Mesothelial cell of epicardium (in vitro differentiated cells): ENCODE data around the gene MEIOC. TPM values are rescaled to one million over a fixed set of nuclear protein-coding genes. Genes with fewer than 3 reads are reported as not detected.
A peak's percentile ranks its signal among the peaks of the same experiment; 100 is the strongest.

Experiments used
- DNase-seq, 2 experiments: peaks; one replicate each; pipeline ENCODE4 v3.0.0; 2021; ENCODE audit warnings: low spot score in 2 of 2; ENCODE audit not compliant: unreplicated experiment in 2 of 2
- H3K27ac Mint-ChIP-seq: 2 replicates; pipeline ENCODE4 v1.8.0; 2021; ENCODE audit warnings: mixed read lengths
- H3K27me3 Mint-ChIP-seq: 2 replicates; pipeline ENCODE4 v1.8.0; 2021; ENCODE audit warnings: low read depth, mixed read lengths
- H3K36me3 Mint-ChIP-seq: 2 replicates; pipeline ENCODE4 v1.8.0; 2021; ENCODE audit warnings: mixed read lengths
- H3K4me1 Mint-ChIP-seq: 2 replicates; pipeline ENCODE4 v1.8.0; 2021; ENCODE audit warnings: mixed read lengths
- H3K4me3 Mint-ChIP-seq: 2 replicates; pipeline ENCODE4 v1.8.0; 2021; ENCODE audit warnings: mild to moderate bottlenecking, moderate library complexity, mixed read lengths
- H3K9me3 Mint-ChIP-seq: 2 replicates; pipeline ENCODE4 v1.8.0; 2021; ENCODE audit warnings: mixed read lengths
- total RNA-seq: library from RNA; stranded (reverse); gene quantifications from 3 replicates; pipeline ENCODE4 v1.2.1, GENCODE V29; 2021
- TF ChIP-seq, protein P1 (sequence below): fragments of 200-600 bp; sonication (generic); IDR thresholded peaks from one replicate; pipeline ENCODE4 v1.5.0; 2021; ENCODE audit warnings: antibody characterized with exemption; ENCODE audit not compliant: unreplicated experiment

The MEIOC gene
- total RNA-seq, 1 donor from 2014 or later, result 0.11 TPM

DNA sequence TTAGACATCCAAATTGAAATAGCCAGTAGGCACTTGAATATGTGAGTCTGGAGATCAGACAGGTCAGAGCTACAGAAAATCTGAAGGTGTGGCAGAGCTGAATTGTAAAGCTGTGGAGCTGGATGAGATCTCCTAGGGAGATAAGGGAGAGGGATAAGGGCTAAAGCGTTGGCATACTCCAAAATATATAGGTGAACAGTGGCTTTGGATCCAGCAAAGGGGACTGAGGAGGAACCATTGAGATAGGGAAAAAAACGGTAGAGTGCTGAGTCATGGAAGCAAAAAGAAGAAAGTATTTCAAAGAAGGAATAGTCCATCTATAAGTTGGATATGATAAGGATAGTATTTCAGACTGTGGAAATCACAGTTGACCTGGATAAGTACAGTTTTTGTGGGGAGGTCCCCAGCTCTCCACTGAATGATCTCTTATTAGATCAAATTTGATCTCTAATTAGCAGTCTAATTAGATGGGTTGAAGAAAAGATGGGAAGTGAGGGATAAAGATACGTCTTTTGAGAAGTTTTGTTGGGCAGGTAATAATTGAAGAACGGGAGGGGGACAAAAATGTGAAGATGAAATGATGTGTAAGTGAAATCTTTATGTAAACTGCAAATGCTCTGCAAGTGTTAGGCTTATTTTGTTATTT is 51.6 kb downstream of the MEIOC start:
- peaks cover 5% of the 10 kb centered on the region for H3K4me1 Mint-ChIP-seq
- peaks cover 4% of the 10 kb centered on the region for H3K27me3 Mint-ChIP-seq
- no peak overlapping the region for H3K4me3 Mint-ChIP-seq
- TF ChIP-seq, protein P1, sequence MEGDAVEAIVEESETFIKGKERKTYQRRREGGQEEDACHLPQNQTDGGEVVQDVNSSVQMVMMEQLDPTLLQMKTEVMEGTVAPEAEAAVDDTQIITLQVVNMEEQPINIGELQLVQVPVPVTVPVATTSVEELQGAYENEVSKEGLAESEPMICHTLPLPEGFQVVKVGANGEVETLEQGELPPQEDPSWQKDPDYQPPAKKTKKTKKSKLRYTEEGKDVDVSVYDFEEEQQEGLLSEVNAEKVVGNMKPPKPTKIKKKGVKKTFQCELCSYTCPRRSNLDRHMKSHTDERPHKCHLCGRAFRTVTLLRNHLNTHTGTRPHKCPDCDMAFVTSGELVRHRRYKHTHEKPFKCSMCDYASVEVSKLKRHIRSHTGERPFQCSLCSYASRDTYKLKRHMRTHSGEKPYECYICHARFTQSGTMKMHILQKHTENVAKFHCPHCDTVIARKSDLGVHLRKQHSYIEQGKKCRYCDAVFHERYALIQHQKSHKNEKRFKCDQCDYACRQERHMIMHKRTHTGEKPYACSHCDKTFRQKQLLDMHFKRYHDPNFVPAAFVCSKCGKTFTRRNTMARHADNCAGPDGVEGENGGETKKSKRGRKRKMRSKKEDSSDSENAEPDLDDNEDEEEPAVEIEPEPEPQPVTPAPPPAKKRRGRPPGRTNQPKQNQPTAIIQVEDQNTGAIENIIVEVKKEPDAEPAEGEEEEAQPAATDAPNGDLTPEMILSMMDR, result no peak
- no peak for DNase-seq
- H3K9me3 Mint-ChIP-seq, result no peaks in the 10 kb centered on the region
- no peak overlapping the region for H3K27ac Mint-ChIP-seq
- H3K36me3 Mint-ChIP-seq, result no peaks in the 10 kb centered on the region

DNA sequence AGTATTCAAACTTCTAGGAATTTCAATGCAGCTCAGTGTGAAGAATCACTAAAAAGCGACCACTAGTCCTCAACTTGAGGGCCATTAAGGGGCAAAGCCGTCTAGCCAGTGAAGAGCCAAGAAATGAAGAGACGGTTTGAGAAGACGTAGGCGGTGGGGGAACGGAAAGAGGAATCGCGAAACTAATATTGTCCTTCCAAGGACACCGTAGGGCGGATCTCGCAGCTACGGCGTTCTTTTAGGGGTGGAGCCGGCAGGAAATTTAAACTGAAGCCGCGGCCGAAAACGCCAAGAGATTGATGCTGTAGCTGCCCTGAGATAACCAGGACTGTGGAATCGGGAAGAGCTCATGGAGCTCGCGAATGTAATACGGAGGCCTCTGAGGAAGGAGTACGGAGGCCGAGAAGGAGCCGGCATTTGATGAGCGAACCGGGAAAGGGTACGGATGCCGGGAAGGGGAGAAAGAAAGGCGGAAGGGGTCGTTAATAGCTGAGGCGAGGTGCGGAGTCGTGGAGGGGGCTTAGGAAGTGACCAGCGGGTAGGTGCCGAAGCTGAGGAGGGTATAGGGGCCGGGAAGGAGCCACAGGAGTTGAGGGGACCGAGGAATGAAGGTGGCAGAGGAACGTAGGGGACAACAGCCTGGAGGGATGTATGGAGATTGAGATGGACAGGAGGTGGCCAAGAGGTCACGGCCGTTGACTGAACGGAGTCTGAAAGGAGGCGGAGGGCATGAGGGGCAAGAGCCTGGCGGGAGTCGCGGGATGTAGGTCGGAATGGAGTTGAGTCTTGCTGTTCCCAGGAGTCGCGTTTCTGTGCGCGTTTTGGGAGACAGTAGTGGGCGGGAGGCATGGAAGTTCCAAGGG is 52.4 kb downstream of the MEIOC start, which contains the start of gene DBF4B:
Gene DBF4B (plus strand): TSS at position 265 of the 863 bp plus-strand sequence. CDS start 156 bp downstream, at position 421.
- TF ChIP-seq, protein P1, result no peak
- peaks cover 5% of the 10 kb centered on the region for H3K4me1 Mint-ChIP-seq
- DNase-seq, result peak; percentile 59 to 81
- no peak within 1 kb of the TSS for H3K4me3 Mint-ChIP-seq
- H3K9me3 Mint-ChIP-seq, result no peaks in the 10 kb centered on the region
- no peak within 1 kb of the TSS for H3K27ac Mint-ChIP-seq
- H3K36me3 Mint-ChIP-seq, result peaks cover under 1% of the 10 kb centered on the region
- H3K27me3 Mint-ChIP-seq, result peaks cover 4% of the 10 kb centered on the region

GRCh38 chr17:44719444-44719843 is 63.2 kb downstream of the MEIOC start:
- H3K9me3 Mint-ChIP-seq, result peaks cover 5% of the 10 kb centered on the region
- no peak overlapping the region for H3K4me3 Mint-ChIP-seq
- no peaks in the 10 kb centered on the region for H3K27me3 Mint-ChIP-seq
- TF ChIP-seq, protein P1, result no peak
- no peak for DNase-seq
- no peaks in the 10 kb centered on the region for H3K4me1 Mint-ChIP-seq
- H3K36me3 Mint-ChIP-seq, result peaks cover 26% of the 10 kb centered on the region
- no peak overlapping the region for H3K27ac Mint-ChIP-seq

DNA sequence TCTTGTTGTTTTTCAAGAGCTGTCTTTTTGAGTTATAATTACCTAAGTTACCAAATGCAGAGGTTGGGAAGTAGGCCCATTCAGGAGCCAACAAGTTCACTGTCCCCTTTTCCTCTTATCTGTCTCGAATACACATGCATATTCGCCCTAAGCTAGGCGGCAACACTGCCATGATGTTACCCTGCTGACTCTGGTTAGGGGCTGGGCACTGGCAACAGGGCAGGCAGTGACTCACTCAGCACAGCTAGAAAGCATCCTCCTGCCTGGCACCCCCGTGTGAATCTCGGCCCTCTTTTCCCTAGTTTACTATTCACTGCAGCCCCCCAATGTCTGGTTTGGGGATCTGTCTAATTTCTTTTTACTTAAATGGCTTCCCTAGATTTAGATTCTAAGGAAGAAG is 66.0 kb downstream of the MEIOC start:
- Mint-ChIP-seq H3K4me1 (no peaks in the 10 kb centered on the region), H3K4me3 (no peak overlapping the region), H3K27ac (no peak overlapping the region), H3K9me3 (peaks cover 5% of the 10 kb centered on the region), H3K27me3 (no peaks in the 10 kb centered on the region), H3K36me3 (peaks cover 26% of the 10 kb centered on the region)
- TF ChIP-seq, protein P1, result no peak
- no peak for DNase-seq

Other genes with a start within 250 kb of the MEIOC start
- gene GPATCH8, start 153.1 kb upstream of the MEIOC start, total RNA-seq, result 75.6 to 77.1 TPM (median 76.3 TPM) in 3 replicates
- gene FZD2, start 99.0 kb upstream of the MEIOC start, total RNA-seq, result 82.1 to 88.3 TPM (median 84.4 TPM) in 3 replicates
- 20.6 to 25.7 TPM (median 24.9 TPM) in 3 replicates for gene CCDC43, start 33.3 kb downstream of the MEIOC start, total RNA-seq
- 16.9 to 17.9 TPM (median 17.6 TPM) in 3 replicates for gene DBF4B, start 52.2 kb downstream of the MEIOC start, total RNA-seq
- gene ADAM11, start 102.5 kb downstream of the MEIOC start, total RNA-seq, result 8.5 to 10.1 TPM (median 9.2 TPM) in 3 replicates
- gene GJC1, start 173.8 kb downstream of the MEIOC start, total RNA-seq, result 54.5 to 57.1 TPM (median 54.8 TPM) in 3 replicates
- gene HIGD1B, start 191.4 kb downstream of the MEIOC start, total RNA-seq, result 0.57 TPM in 1 of 3 replicates, not detected in the others
- gene EFTUD2, start 243.0 kb downstream of the MEIOC start, total RNA-seq, result 133 to 145 TPM (median 134 TPM) in 3 replicates